Suppressor macrophage treated with lipopolysaccharide for 1 hour (primary cell): Measurements from ENCODE around the gene CROT.
"Not testable (repeated sequence)": the region's sequence is repeated elsewhere in the genome, so short reads cannot be mapped to it uniquely, and the experiment has no call there.

Experiments used
- DNase-seq, 3 donors: peaks; one replicate each; pipeline ENCODE4 v3.0.0-alpha.2; 2020 to 2022

Gene CROT, protein sequence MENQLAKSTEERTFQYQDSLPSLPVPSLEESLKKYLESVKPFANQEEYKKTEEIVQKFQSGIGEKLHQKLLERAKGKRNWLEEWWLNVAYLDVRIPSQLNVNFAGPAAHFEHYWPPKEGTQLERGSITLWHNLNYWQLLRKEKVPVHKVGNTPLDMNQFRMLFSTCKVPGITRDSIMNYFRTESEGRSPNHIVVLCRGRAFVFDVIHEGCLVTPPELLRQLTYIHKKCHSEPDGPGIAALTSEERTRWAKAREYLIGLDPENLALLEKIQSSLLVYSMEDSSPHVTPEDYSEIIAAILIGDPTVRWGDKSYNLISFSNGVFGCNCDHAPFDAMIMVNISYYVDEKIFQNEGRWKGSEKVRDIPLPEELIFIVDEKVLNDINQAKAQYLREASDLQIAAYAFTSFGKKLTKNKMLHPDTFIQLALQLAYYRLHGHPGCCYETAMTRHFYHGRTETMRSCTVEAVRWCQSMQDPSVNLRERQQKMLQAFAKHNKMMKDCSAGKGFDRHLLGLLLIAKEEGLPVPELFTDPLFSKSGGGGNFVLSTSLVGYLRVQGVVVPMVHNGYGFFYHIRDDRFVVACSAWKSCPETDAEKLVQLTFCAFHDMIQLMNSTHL

DNA sequence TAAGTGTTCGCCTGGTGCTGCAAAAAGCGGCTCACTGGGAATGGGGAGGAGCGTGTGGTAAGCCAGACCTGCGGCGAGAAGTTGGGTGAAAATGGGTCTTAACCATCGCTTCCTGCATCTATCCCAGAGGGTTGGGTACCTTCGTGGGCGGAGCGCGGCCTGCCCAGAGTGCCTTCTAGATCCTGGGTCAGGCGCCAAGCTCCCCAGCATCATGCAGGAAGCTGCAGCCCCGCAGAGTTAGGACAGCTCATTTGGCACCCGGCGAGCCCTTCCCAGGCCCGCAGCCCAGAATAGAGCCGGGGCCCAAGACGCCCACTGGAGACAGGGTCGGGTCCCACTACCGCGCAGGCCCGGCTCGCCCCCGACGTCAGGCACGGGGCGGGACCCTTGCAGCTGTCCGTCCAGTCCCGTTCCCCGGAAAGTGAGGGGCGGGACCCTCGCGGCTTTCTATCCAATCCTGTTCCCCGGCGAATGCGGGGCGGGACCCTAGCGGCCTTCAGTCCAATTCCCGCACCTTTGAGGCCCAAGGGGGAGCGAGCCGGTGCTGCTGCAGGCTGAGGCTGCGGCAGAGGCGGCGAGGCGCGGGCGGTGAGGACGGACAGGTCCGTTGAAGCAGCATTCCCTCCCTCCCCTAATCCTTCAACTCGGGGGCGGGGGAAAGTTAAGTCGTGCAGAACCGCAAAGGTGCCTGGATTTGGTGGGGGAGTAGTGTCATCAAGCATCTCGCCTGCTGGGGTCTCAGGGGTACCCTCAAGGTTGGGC is at the start of gene CROT:
Gene CROT, plus strand, starts transcription at position 499 of the 762 bp plus-strand sequence. CDS start 3,405 bp downstream, outside the sequence.
- DNase-seq, result peak; percentile 93 to 97 (median 96)

DNA sequence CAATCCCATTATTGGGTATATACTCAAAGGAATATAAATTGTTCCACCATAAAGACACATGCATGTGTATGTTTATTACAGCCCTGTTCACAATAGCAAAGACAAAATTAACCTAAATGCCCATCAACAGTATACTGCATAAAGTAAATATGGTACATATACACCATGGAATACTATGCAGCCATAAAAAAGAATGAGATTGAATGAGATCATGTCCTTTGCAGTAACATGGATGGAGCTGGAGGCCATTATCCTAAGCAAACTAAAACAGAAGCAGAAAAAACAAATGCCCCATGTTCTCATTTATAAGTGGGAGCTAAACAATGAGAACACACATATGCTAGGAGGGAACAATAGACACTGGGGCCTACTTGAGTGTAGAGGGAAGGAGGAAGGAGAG is 44.7 kb upstream of the CROT start:
- DNase-seq, result no peak

DNA sequence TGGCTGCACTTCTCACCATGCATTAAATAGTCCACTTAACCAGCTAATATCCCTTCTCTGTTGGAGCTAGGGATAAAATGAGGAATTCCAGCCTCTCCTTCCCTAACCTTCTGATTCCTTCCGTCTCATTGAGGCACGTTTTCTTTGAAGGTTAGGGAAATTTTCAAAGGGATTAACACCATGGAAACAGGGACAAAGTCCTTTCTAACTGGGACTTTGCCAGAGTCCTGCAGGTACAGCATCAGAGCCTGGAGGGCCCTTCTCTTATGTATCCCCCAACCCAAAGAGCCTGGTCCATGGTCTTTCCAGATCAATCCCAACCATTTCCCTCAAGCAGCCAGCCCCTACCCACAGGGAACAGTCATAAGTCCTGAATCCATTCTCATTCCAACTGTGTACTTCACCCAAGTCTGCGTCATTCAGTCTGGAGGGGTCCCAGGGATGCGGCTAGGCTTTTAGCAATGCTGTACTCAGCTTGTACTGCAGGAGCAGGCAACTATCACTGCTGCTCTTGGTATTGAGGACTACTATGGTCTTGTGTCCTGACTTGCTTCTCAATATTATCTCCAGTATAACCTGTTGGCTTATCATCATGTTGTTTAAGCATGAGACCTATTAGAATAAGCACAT is 34.6 kb upstream of the CROT start:
- no peak for DNase-seq

DNA sequence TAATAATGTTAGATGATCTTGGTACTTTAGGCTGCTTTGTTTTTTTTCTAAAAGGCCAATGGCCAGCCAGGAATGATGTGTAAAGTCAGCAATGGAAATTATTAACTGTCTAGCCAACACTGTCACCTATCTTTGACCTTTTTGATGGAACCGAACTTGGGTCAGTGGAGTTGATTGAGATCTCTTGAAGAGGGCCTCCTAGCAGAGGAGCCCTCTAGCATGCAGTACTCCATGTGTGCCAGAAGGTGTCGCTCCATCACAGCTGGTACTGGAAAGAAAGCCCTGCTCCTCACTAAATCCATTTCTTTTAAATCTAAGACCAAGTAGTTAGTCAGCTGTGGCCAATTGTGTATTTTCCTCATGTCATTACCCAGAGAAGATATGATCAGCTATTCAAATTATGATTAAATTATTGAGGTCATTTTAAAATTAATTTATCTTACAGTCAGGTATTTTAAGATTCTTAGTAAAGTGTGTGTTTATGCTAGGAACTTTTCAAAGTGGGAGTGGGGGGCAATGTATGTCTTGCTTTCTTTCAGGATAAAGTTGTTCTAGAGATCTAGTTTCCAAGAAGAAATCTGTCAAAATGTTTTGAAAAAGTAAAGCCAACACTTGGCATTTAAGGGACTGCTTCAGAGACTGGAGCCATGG is 33.1 kb upstream of the CROT start:
- peak; percentile 58 to 75 (median 64) for DNase-seq

DNA sequence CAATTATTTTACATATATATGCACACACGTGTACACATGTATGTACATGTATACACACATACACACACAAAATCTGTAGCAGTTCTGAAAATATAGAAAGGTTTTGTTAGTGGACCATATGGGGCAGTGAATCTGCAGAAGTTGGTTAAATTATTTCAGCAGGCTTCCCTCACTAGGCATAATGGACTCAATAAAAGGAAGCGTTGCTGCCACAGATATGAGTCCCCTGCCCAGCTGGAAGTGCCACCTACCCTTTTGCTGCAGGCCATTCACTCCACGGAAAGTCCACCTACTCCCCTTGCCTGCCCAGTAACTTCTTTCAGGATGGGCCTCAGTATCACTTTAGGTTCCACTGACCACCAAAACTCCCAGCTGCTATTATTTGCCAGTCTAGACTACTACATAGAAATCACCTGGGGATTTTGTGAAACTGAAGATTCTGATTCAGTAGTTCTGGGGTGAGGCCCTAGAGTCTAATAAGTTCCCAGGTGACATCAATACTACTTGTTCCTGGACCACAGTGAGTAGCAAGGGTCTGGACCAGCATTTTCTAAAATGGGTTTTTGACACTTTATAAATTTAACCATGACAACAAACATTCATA is 29.3 kb upstream of the CROT start:
- DNase-seq, result no peak

DNA sequence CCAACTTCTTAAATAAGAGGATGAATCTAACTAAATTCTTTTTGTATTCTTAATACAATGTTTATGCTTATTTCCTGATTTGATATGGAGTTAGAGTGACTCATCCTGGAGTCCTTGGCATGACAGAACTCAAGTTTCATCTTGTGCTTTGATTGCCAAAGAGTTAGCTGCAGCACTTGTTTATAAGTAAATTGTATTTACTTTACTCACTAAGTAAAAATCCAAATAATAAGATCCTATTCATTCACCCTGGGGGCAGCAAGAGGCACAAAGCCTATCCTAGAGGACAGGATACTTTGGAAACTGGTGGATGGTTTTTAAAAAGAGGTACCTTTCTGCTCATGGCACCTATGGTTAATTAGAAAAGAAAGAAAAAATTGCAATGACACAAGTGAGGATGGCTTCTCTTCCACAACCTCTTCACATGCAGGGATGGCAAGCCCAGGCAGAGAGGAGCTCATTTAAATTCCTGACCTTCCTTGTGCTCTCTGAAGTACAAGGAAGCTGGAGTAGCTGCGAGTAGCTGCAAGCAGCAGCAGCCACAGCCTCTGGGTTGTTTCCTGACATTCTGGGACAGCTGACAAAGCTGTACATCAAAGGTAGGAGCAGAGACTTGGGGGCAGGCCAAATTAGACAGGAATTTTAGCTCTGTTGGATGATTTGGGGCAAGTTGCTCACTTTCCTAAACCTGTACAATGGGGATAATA is 28.5 kb upstream of the CROT start:
- DNase-seq, result peak in 2 of 3 donors; percentile 14 to 23

DNA sequence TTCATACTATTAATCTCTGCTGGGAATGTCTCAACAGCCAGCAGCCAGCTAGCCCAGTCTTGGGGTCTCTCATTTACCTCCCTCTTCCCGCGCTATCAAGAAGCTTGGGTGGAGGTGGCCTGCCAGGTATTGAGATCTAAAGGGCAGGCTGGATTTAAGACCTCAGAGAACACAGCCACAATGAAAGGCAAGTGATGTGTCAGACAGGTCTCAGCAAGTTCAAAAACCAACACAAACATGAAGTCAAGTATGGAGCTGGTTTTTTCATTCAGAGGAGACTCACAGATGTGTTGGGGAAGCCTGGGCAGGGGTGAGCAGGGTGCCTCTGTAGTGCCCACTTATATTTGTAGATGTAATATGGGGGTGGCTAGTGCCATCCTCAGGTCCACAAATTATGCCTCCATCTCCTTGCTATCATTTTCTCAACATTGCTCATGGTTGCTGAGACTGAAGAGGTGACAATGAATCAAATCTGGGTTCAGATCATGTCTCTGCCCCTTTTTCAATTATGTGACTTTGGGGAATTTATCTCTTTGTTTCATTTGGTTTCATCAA is 27.7 kb upstream of the CROT start:
- DNase-seq, result no peak

DNA sequence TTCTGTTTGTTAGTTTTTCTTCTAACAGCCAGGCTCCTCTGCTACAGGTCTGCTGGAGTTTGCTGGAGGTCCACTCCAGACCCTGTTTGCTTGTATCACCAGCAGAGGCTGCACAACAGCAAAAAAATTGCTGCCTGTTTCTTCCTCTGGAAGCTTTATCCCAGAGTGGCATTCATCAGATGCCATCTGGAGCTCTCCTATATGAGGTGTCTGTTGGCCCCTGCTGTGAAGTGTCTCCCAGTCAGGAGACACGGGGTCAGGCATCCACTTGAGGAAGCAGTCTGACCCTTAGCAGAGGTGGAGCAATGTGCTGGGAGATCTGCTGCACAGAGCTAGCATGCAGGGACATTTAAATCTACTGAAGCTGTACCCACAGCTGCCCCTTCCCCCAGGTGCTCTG is 26.7 kb upstream of the CROT start:
- DNase-seq, result no peak

DNA sequence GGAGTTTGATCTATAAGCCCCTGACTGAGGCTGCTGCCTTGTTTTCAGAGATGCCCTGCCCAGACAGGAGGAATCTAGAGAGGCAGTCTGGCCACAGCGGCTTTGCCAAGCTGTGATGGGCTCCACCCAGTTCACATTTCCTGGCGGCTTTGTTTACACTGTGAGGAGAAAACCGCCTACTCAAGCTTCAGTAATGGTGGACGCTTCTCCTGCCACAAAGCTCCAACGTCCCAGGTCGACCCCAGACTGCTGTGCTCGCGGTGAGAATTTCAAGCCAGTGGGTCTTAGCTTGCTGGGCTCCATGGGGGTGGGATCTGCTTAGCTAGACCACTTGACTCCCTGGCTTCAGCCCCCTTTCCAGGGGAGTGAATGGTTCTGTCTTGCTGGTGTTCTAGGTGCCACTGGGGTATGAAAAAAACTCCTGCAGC is 26.3 kb upstream of the CROT start:
- not testable (repeated sequence) for DNase-seq

DNA sequence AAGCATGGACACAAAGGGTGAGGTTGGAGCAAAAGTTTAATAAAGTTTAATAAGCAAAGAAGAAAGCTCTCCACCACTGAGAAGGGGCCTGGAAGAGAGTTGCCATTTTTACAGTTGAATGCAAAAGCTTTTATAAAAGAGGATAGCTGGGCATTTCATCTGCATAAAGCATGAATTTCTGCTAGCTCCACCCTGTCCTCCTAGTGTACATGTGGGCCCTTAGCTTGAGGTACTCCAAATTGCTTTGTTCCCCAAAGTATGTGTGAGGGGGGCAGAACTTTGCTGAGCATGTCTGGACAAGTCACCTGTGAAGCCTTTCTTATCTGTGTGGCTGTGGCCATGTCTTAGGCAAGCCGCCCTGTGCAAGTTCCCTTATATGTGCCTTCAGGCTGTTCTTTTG is 22.6 kb upstream of the CROT start:
- no peak for DNase-seq

DNA sequence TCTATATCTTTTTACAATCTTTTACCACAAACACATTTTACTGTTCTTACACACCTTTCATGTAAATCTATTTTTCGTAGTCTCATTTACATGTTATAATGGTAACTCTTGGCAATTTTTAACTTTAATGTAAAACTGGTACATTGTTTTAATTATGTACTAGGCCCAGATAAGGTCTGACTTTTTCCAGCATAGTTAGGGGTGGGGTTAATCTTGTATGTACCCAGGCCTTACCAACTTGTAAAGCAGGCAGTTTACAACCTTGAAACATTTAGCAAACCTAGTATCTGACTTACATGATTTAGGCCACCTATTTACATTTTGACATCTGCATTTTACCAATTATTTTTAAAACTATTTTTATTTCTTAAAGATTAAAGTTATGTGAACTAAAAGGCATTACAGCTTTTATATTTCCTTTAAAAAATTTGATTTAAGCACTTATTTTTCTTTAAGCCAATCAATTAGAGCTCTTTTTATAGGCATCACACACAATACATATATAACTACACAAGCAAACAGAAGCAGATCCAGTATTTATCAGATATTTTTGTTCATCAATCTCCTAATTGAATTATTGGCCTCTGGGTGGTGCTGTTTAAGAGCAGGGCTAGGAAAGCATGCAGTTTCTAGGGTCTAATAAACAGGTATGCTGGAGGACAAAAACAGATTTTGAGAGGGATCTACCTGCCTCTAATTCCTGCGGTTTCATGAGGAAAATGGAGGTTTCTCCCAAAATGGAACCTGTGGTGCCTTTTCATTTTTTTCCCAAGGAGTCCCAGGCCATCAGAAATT is 19.7 kb upstream of the CROT start:
- no peak for DNase-seq

DNA sequence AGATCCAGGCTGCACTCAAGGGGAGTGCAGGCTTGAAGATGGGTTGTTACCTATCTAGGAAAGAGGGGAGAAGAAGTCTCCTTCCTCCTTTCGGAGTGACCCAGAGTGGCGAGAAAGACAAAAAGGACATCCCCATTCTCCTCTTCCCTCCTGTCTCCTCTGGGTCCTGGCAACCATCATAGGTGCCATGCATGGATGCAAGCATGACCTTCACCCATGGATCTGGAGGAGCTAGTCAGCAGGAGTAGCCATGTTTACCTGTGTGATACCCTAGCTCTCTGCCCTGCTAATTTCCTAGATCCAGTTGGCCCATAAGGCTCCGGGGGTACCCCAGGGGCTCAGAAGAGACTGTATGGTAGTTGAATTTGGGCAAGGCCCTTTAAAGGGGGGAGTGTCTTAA is 17.2 kb upstream of the CROT start:
- peak in 2 of 3 donors; percentile 17 to 54 for DNase-seq

DNA sequence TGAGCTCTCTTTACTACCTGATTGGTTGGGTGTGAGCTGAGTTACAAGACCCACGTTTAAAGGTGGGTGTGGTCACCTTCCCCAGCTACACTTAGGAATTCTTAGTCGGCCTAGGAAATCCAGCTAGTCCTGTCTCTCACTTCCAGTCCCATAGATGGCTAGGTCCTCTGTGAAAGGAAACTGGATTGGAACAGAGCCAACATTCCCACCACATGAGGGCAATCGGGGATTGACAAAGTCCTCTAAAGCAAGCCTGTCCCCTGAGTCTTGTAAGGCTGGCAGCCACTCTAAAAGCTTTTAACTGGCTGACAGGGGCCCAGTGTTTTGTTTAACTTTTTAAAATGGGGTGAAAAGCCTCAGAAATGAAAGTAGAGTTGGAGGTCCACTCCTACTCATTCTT is 15.1 kb upstream of the CROT start:
- no peak for DNase-seq

DNA sequence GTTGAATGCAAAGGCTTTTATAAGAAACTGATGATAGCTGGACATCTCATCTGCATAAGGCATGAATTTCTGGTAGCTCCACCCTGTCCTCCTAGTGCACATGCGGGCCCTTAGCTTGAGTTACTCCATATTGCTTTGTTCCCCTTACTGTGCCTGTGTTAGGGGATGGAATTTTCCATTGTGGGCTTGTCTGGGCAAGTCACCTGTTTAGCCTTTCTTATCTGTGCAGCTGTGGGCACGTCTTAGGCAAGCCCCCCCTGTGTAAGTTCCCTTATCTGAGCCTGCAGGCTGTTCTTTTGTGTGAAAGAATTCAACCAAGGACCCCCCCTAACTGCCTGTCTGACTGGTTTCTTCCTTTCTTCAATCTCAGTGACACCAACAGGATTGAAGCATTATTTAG is 14.5 kb upstream of the CROT start:
- DNase-seq, result no peak

DNA sequence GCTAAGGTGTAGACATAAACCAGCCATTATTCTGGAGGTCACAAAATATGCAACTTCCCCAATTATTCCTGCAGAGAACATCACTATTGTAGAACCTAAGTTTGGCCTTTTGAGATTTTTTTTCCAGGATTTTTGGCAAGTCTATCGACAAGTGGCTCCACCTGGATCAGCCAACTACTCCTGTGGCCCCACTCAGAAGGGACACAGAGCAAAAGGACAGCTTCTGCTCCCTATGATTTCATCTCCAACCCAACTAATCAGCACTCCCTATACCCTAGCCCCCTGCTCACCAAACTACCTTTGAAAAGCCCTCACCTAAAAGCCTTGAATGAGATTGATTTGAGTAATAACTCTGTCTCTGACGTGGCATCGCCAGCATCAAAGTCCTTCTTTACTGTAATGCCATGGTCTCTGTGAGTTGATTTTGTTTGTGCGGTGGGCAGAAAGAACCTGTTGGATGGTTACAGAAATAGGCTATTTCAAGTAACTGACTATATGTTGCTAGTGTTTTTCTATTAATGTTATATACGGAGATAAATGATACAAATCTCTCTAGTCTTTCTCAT is 13.7 kb upstream of the CROT start:
- no peak for DNase-seq

DNA sequence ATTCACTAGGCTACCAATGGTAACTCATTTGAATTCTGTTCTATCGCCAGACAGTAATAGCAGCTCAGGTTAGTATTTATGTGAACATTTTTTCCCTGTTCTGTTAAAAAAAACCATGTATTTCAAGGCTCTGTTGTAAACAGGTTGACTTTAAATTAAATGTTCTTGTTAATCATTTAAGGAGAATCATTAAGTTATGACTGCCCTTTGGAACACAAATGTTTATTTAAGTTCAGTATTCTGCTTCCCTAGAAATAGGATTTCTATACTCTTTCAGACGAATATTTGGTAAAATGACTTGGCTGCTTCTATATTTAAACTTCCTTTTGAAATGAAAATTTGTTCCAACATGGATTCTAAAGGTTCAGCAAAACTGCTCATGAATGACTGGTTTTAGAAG is 13.1 kb upstream of the CROT start:
- no peak for DNase-seq

DNA sequence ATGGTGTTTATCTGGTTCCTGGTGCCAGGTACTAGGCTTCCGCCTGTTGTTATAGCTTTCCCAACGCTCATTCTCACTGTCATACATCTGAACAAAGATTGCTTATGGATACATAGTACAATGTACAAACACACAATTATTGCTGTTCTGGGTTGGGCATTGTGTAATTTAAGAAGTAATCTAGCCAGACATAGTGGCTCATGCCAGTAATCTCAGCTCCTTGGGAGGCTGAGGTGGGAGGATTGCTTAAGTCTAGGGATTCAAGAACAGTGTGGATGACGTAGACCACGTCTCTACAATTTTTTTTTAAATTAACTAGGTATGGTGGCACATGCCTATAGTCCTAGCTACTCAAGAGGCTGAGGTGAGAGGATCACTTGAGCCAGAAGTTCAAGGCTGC is 9.3 kb upstream of the CROT start:
- no peak for DNase-seq

DNA sequence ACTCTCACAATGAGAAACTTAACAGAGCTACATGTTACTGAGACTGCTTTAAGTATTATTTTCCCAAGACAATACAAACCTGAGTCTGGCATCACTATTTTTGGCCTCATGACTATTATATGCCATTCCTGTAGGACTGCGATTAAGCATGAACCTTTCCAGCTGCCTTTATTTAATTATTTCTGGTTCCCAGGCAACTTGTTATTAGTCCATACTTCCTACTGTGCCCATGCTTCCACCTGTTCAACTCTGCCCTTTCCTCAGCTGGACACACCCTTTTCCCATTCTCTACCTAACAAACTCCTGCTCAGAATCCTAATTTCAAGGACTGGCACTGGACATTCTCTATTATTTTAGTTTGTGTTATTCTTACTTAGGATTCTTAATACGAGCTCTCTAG is 8.1 kb upstream of the CROT start:
- no peak for DNase-seq

DNA sequence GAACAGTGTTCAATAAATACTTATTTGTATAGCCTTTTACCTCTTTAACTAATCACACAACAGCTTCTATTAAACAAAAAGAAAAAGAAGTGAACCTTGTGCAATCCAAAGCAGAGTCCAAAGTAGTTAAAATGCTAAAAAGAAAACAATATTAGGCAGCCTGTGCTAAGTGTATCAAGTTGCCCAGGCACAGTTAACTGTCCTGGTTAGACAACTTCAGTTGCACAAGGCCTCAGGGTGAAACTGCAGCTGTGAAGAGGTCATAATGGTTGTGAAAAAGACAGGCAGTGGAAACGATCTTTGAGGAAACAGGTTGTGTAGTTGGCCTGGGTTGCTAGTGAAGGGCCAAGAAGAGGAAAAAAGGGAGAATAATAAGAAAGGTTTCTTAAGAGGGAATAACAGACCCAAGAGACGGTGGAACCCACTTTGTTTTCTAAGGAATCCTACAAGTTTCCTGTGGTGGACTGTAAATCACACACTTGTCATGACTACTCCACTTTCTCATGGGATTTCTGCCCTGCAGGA is 6.0 kb upstream of the CROT start:
- no peak for DNase-seq

DNA sequence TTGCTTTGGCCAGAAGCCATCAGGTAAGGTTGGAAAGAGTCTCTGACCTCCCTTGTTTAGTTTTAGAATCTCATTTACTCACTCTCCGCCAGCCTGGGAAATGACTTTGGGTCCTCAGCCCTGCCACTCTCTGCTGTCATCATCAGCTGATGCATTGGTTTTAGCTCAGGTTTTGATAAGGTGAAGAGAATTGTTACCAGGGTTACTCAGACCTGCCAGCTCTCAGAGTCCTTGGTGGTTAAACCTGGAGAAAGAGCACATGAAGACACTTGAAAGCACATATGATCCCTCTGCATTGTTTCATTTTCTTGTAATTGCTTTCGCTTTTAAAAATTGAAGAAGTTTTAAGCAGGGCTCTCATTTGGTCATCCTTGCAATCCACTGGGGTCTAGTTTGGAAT is 4.0 kb upstream of the CROT start:
- no peak for DNase-seq
